K562 (cell line): Measurements from ENCODE around the gene DRGX. TPM values are rescaled to one million over a fixed set of nuclear protein-coding genes. Genes with fewer than 3 reads are reported as not detected.

ENCODE experiments used
- ATAC-seq: fragments of 200-7000 bp; cut with Tn5 transposase; 3 replicates; pipeline ENCODE4 v1.9.1; 2020; ENCODE audit warnings: moderate library complexity
- BruUV-seq: library from RNA; stranded (reverse); fragments of 400-500 nt; replicated peaks from 2 replicates; lab custom pipeline; 2021; lab: Mats Ljungman, UMichigan
- CTCF ChIA-PET: fragments of 300-600 bp; formaldehyde crosslinking; extraction: SDS; loops from one replicate; lab custom pipeline; 2021; ENCODE audit warnings: low intra/inter-chr PET ratio; lab: Yijun Ruan, JAX
- POLR2A ChIA-PET: fragments of 300-600, 350-650 bp; sonication (Branson Sonifier 250); formaldehyde crosslinking; extraction: SDS; loops from one replicate; lab custom pipeline; 2021; ENCODE audit warnings: antibody characterized with exemption, inconsistent platforms; lab: Yijun Ruan, JAX
- DNase-seq, 4 experiments: peaks; one replicate each; pipeline versions ENCODE4 v3.0.0 to v3.0.0-alpha.2; 2011 to 2018; ENCODE audit warnings: low spot score in 3 of 4, mixed read lengths in 3 of 4; ENCODE audit errors: extremely low read depth in 1 of 4
- FAIRE-seq: peaks from 2 replicates; lab custom pipeline; 2011; peaks lifted over from hg19 to GRCh38; lab: Jason Lieb, UNC
- H2AFZ ChIP-seq: 2 replicates; pipeline ENCODE4 v1.6.0; 2011; ENCODE audit warnings: low read depth, low read length, control low read depth, inconsistent platforms
- H3K27ac ChIP-seq: fragments of 200-600 bp; 3 replicates; pipeline ENCODE4 v1.8.0; 2011; ENCODE audit warnings: low read depth, mild to moderate bottlenecking, control low read depth, inconsistent platforms, low read length, moderate library complexity, mixed read lengths; ENCODE audit errors: extremely low read depth
- H3K27me3 ChIP-seq, 2 experiments: fragments of 300-600 bp in 1 of 2; 2 replicates in 1 of 2; 3 replicates in 1 of 2; pipeline versions ENCODE4 v1.6.0 to v1.8.0; 2011; ENCODE audit warnings: inconsistent platforms in 2 of 2, low read length in 2 of 2, mild to moderate bottlenecking in 1 of 2, mixed read lengths in 1 of 2, moderate library complexity in 1 of 2; ENCODE audit not compliant: control insufficient read depth in 2 of 2, insufficient read depth in 2 of 2
- H3K36me3 ChIP-seq: fragments of 300-600 bp; 3 replicates; pipeline ENCODE4 v1.8.0; 2011; ENCODE audit warnings: mild to moderate bottlenecking, low read length, inconsistent platforms; ENCODE audit not compliant: control insufficient read depth, insufficient read depth
- H3K4me1 ChIP-seq, 2 experiments: fragments of 200-600 bp in 1 of 2; replicated peaks in 1 of 2; 2 replicates in 1 of 2; 3 replicates in 1 of 2; pipeline versions ENCODE4 v1.5.1 to v1.8.0; 2011; ENCODE audit warnings: inconsistent platforms in 2 of 2, low read length in 2 of 2, mild to moderate bottlenecking in 1 of 2, mixed read lengths in 1 of 2, moderate library complexity in 1 of 2; ENCODE audit not compliant: control insufficient read depth in 2 of 2, insufficient read depth in 2 of 2
- H3K4me2 ChIP-seq: 2 replicates; pipeline ENCODE4 v1.6.1; 2011; ENCODE audit warnings: low read length, control low read depth, inconsistent platforms, mixed read lengths; ENCODE audit not compliant: insufficient read depth
- H3K4me3 ChIP-seq: fragments of 200-600 bp; sonication (generic), shearing (Covaris generic); 2 replicates; pipeline ENCODE4 v1.5.1; 2016; ENCODE audit warnings: control low read depth, inconsistent platforms
- H3K79me2 ChIP-seq: fragments of 200-600 bp; 3 replicates; pipeline ENCODE4 v1.8.0; 2011; ENCODE audit warnings: low read length, inconsistent platforms; ENCODE audit not compliant: control insufficient read depth, insufficient read depth
- H3K9ac ChIP-seq, 2 experiments: 2 replicates each; pipeline versions ENCODE4 v1.6.0 to v1.6.1; 2011; ENCODE audit warnings: low read depth in 2 of 2, low read length in 2 of 2, control low read depth in 1 of 2, inconsistent platforms in 1 of 2, mild to moderate bottlenecking in 1 of 2, mixed read lengths in 1 of 2; ENCODE audit not compliant: insufficient read depth in 1 of 2
- H3K9me1 ChIP-seq: one replicate; pipeline ENCODE4 v1.6.0; 2011; ENCODE audit warnings: inconsistent platforms, mild to moderate bottlenecking, low read length, moderate library complexity; ENCODE audit not compliant: control insufficient read depth, insufficient read depth
- H3K9me3 ChIP-seq: replicated peaks from 2 replicates; pipeline ENCODE4 v1.5.1; 2011; ENCODE audit warnings: low read depth, low read length, inconsistent platforms; ENCODE audit not compliant: control insufficient read depth, insufficient read depth
- H4K20me1 ChIP-seq: replicated peaks from 2 replicates; pipeline ENCODE4 v1.6.1; 2011; ENCODE audit warnings: low read length, inconsistent platforms, mixed read lengths; ENCODE audit not compliant: control insufficient read depth, insufficient read depth
- CBX1 ChIP-seq: sonication (generic); IDR thresholded peaks from 2 replicates; pipeline ENCODE4 v1.6.1; 2016; ENCODE audit warnings: antibody characterized with exemption, low read depth, mild to moderate bottlenecking
- FOS ChIP-seq: IDR thresholded peaks from 3 replicates; pipeline ENCODE4 v1.6.1; 2011; ENCODE audit not compliant: insufficient read length; ENCODE audit errors: extremely low read depth
- FOXO4 ChIP-seq: fragments of 450-650 bp; formaldehyde crosslinking; IDR thresholded peaks from 2 replicates; pipeline ENCODE4 v1.4.0; 2020; ENCODE audit warnings: mild to moderate bottlenecking, moderate library complexity
- PRMT5 ChIP-seq: sonication (generic); formaldehyde crosslinking; IDR thresholded peaks from 2 replicates; pipeline ENCODE4 v1.5.0; 2020; ENCODE audit warnings: missing genetic modification reagents
- ZBTB7A ChIP-seq: IDR thresholded peaks from 2 replicates; pipeline ENCODE4 v1.6.1; 2011; ENCODE audit warnings: low read depth, mild to moderate bottlenecking, low read length, moderate library complexity, borderline replicate concordance; ENCODE audit not compliant: control insufficient read depth
- WGBS: fragments of 100-300 bp; shearing (Covaris generic); methylation state at CpG from one replicate; pipeline ENCODE4 v1.1.6; 2016; ENCODE audit warnings: low coverage, mixed read lengths; ENCODE audit not compliant: insufficient coverage; ENCODE audit errors: missing lambda C conversion rate; 5-methylcytosine and 5-hydroxymethylcytosine counted together
- in situ Hi-C: fragments of 300-500 bp; cut with MboI; formaldehyde crosslinking; loops from 4 replicates; pipeline ENCODE4 v1.15.0; 2018; ENCODE audit warnings: inconsistent platforms, mixed read lengths
- intact Hi-C: fragments of 100-400 bp; cut with micrococcal nuclease; formaldehyde crosslinking; loops from 2 replicates; pipeline ENCODE4 v1.14.2; 2022
- polyA plus RNA-seq, 8 experiments: library from polyadenylated mRNA; depleted of rRNA in 4 of 8; stranded (reverse) in 5 of 8; unstranded in 3 of 8; fragments of >200 nt; fragmentation: Nextera tagmentation in 2 of 8; fragmentation: Illumina TruSeq in 1 of 8; extraction: Ambion mirVana in 2 of 8; extraction: Trizol in 1 of 8; gene quantifications; 2 replicates each; pipeline versions ENCODE4 v1.2.1 to v1.2.3, GENCODE V29; 2011 to 2014; ENCODE audit warnings: inconsistent platforms in 1 of 8, missing spikeins in 1 of 8
- total RNA-seq, 7 experiments: library from RNA; depleted of rRNA in 6 of 7; stranded (reverse); fragments of >200 nt in 6 of 7; fragmentation: Illumina TruSeq in 2 of 7; extraction: Trizol in 2 of 7; gene quantifications; 2 replicates each; pipeline versions ENCODE4 v1.2.1 to v1.2.3, GENCODE V29; 2011 to 2021; ENCODE audit warnings: low replicate concordance in 1 of 7

DRGX gene
- total and polyA plus RNA-seq, 9 of the 15 experiments (the other 6 are each of a cell fraction or from before 2014, with no cell fraction given) = not detected

GRCh38 chr10:49365275-49365674, 30.6 kb downstream of the DRGX start:
- POLR2A ChIA-PET = no interaction called here
- Histone ChIP-seq H3K79me2 (no peaks in the 10 kb centered on the region), H3K4me2 (no peak overlapping the region), H3K9me1 (peaks cover 3% of the 10 kb centered on the region), H2AFZ (no peak overlapping the region), H3K4me3 (no peak overlapping the region), H3K4me1 (peaks cover 0 to 7% of the 10 kb centered on the region in 2 experiments; a peak in 1 of 5 replicates), H4K20me1 (0 out of 2 replicates have a peak, but pooled peaks cover 11% of the 10 kb centered on the region), H3K9me3 (no peaks in the 10 kb centered on the region), H3K9ac (no peak overlapping the region), H3K27me3 (peaks cover 57 to 78% of the 10 kb centered on the region in 2 experiments), H3K27ac (no peak overlapping the region), H3K36me3 (no peaks in the 10 kb centered on the region)
- FAIRE-seq (no peak), DNase-seq (no peak), ATAC-seq (no peak)
- intact Hi-C loops (no loop called here), in situ Hi-C loops (no loop called here)
- CTCF ChIA-PET = no interaction called here
- TF ChIP-seq CBX1 = no peak
- TF ChIP-seq ZBTB7A = no peak
- TF ChIP-seq FOXO4 (CRISPR knock-in tag) = no peak
- no peak for TF ChIP-seq FOS
- no peak for TF ChIP-seq PRMT5 (CRISPR knock-in tag)
- no TSS peak for BruUV-seq
- 3% methylated on average over 3 of the region's 3 CpGs for WGBS
